T-helper 1 cell treated with Interleukin-12 subunit alpha and Interleukin-12 subunit beta and Interleukin-4 antibody, amounts not matched to agents 30 ng/mL and 1 ng/mL, for 36 hours (primary cell): ENCODE measurements around the gene KCNK15. TPM values are rescaled to one million over a fixed set of nuclear protein-coding genes. Genes with fewer than 3 reads are reported as not detected.
"Not testable (repeated sequence)": the region's sequence is repeated elsewhere in the genome, so short reads cannot be mapped to it uniquely, and the experiment has no call there.

Source experiments
- intact Hi-C: fragments of 100-400 bp; cut with micrococcal nuclease; formaldehyde crosslinking; loops from one replicate; pipeline ENCODE4 v1.15.1; 2024
- total RNA-seq: library from RNA; stranded (reverse); gene quantifications from 2 replicates; pipeline ENCODE4 v1.2.3, GENCODE V29; 2022

The KCNK15 gene
- total RNA-seq, 1 donor from 2014 or later = 0.25 TPM

DNA sequence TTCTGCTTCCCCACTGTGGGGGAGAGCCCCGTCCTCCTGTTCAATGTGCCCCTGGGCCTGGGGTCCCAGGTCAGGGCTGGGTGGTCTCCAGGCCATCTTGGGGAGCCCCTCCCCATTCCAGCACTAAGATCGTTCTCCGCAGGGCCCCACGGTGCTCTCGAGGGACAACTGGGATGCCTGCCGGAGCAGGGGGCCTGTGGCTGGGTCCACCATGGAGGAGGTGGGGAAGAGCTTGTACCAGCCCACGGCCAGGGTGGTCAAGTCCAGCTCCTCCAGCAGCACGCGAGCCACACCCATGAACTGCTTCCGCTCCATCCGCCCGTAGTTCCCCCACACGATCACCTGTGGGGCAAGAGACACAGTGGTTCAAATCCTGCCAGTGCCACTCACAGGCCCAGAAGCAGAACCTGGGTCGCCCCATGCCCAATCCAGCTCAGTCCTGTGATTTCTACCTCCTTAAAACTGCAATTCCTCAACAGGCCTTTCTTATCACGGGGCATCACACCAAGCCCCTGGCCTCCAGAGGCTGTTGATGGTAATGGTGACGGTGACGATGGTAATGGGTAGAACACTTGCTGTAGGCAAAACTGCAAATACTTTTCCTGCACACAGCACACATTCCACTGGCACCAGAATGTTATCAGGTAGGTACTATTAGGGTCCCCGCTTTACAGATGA, 10.5 kb downstream of the KCNK15 start:
- intact Hi-C loops = no loop called here

DNA sequence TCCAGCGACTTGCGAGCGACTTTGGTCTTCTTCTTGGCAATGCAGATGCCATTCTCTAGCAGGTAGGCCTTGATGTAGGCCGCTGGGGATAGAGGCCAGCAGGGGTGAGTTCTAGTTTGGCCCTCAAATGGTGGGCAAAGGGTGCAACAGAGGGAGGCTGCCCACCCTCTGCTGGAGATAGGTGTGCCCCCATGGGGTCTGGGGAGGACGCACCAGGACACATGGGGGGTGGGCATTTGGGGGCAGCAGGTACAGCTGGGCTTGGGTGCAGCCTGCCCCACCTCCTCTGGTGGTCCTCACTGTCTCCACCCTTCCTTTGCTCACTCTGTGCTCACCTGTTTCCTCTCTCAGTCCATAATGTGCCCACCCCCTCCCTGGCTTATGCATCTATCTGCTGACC, 11.3 kb downstream of the KCNK15 start:
- intact Hi-C loops = no loop called here

DNA sequence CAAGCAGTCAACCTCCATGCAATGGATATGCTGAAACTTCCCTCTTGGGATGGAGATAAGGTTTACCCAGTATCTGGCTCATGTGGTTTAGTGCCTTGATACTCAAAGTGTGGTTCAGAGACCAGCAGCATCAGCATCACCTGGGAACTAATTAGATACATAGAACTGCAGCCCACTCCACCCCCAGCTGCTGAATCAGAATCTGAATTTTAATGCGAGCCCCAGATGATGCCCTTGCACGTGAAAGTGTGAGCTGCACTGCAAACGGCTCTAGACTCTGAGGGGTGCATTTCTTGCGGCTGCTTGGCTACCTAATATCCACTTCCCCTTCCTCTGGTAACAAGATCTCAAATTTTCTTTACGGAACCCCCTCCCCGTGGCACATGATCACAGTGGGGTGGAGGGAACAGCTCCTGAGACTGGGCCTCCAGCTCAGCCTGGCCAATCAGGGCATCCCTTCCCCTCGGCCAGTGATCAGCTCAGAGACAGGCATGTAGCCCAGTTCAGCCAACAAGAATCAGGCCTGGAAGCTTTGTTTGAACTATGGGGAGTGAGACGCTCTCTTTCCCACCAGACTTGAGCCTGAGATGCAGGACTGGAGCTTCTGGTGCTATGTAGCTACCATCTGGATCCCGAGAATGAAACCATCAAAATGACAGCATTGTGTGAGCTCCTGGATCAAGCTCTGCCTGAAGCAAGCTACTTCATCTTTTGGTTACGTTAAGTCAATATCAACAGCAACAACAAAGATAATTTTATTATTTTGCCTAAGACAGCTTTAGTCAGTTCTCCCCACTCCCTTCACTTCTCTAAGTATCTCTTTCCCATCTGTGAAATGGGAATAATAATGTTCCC, 12.8 kb downstream of the KCNK15 start:
- intact Hi-C loops = no loop called here

DNA sequence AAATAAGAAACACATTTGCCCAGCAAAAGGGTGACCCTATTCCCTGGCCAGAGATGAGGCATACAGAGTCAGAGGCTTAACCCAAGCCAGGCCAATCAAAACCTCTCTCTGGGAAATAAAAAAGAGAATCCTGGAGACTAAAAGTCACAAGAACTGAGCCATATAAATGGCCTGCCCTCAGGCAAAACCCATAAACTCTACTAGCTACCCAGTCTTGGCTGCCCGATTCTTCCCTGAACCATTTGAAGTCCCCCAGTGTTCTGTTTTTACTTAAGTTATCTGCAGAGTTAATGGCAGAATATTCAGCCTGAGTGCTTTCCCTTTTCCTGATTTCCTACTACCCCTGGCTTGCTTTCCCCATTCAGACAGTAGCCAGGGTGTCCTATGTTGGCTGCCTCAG, 13.9 kb downstream of the KCNK15 start:
- intact Hi-C loops = no loop called here

DNA sequence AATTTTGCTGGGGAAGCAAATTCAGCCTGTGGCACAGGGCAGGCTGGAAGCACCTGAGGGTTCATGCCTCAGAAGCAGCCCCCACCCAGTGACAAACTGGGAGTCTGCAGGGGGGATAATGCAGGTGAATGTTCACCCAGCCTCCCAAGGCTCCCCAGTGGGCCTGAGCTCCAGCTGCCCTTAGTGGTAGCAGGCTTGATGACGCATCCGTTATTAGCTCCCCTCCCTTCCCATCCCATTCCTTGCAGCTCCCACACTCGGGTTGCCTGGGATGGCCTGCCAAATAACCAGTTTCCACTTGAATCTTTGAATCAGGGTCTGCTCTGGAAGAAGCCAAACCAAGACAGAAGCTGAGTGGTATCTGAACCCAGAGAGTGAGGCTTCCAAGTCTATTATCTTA, 15.8 kb downstream of the KCNK15 start:
- intact Hi-C loops = no loop called here

DNA sequence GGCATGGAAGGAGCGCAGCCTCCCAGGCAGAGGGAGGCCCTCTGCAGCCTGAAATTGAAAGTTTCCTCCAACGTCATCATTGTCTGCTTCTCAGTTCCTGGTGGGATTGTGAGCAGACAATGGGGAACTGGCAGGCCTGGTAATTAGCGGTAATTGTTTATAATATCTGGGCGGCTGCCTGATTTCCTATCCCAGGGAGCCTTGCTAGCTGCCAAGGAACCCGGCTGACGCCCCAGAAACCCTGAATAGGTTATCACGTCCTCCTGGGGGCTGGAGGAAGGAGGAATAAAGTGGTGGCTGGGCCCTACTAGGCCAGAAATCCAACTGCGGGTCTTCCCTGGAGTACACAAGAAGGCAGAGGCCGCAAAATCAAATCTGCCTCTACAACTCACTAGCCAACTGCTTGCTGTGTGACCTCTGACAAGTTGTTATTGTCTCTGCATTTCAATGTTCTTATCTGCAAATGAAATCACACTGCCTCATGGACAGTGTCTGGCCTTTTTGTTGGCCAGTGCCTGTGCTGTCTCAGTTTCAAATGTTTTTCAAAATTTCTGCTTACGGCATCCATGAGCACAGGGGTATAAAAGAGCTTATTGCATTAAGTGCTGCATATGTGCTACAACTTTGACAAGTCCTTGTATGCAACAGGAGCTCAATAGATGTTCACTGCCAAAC, 16.9 kb downstream of the KCNK15 start:
- intact Hi-C loops = no loop called here

DNA sequence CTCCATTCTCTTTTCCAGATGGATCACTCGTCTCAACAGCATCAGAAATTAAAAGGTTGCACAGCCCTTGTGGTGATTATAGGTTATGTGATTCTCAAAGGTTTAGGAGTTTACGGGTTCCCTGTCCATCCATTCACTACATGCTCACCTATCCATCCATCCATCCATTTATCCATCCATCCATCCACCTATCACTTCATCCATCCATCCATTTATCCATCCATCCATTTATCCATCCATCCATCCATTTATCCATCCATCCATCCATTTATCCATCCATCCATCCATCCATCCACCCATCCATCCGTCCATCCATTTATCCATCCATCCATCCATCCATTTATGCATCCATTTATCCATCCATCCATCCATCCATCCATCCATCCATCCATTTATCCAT, 18.1 kb downstream of the KCNK15 start:
- intact Hi-C loops = not testable (repeated sequence)

DNA sequence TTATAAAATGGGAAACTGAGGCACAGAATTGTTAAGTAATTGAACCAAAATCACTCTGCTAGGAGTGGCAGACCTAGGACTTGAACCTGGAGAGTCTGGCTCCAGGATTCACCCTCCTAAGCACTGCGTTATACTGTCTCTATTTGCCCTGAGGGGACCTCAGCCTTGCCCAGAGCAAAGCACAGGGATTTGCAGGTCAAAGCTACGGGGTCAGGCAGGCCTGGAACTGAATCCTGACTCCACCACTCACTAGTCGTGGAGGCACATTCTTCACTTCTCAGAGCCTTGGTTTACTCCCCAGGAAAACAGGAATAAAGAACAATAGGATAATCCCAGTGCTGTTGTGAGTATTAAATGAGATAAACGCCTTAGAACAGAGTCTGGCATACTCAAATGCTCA, 19.4 kb downstream of the KCNK15 start:
- intact Hi-C loops = no loop called here

DNA sequence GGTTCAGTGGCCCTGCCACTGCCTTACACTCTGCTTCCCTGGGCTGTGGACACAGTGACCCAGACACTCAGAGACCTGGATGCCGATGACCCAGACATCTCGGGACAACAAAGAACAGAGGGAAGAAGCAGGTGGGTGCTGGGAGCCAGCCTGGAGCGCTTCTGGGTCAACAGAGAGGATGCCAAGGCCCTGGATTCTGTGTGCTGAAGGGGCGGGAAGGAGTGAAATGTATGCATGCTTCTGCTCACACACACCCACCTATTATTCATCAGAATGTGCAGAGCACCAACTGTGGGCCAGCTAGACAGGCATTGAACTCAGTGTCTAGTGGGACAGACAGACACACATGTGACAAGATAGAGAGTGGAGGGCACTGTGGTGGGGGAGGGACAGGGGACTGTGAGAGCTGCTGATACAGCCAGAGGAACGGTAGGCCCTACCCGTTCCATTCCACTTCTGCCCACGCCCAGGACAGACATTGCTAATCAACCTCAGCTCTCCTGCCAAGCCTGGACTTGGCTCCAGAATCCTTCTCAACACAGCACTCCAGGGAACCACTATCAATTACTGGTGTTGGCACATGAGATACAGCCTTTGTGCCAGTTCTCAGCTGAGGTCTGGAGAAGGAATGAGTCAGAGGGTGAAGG, 20.2 kb downstream of the KCNK15 start:
- intact Hi-C loops = no loop called here

DNA sequence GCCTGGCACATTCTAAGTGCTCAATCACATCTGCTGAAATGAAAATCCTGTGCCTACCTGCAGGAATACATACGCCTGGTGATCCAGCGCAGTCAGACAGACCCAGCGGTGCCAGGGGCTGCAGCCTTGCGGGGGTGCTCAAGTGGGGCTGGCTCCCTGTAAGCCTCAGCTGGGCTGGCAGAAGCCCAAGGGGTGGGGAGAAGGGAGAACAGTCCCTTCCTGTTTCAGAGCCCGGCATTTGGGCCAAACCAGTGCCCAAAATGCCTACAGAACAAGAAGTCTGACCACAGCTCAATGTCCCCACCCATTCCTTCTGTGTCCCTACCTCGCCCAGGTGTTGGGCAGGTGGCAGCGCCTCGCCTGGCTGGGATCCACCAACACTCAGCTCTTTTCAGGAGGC, 22.6 kb downstream of the KCNK15 start:
- intact Hi-C loops = no loop called here

DNA sequence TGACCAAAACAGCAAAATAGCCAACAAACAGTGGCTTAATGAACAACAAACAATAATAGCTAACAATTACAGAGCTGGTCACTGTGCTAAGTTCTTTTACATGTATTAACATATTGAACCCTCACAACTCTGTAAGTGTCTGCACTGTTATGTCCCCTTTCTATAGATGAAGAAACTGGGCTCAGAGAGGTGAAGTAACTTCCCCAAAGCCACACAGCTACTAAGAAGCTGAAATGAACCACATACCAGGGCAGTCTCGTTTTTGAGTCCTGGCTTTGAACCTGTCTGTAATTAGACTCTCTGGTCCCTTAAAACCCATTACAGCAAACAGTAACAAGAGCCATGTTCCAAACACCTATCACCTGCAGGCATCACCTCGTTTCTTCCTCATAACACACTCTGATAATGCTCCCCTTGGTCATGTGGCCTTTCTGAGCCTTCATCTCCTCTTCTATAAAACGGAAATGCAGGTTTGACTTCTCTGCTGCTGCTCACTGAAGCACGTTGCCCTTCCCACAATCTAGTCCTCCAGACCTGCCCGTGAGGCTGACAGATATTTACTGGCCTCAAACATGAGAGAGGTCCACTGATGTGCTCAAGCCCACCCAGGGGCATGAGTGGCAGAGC, 23.3 kb downstream of the KCNK15 start:
- intact Hi-C loops = no loop called here

DNA sequence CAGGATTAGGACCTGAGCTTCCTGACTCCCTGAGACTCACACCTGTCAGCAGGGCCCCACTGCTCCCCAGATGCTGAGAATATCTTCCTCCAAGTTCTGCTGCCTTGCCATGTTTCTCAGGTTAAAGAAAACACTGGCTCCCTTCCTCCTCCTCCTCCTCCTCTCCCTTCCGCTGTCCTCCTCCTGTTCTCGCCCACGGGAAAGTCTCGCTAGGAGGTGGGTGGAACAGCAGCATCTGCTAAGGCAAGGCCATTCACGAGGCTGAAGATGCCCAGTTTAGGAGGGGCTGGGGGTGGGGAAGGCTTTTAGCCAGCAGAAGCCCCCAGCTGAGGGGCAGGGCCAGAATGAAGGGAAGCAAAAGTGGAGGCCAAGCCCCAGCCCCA, 23.8 kb downstream of the KCNK15 start:
- intact Hi-C loops = no loop called here

DNA sequence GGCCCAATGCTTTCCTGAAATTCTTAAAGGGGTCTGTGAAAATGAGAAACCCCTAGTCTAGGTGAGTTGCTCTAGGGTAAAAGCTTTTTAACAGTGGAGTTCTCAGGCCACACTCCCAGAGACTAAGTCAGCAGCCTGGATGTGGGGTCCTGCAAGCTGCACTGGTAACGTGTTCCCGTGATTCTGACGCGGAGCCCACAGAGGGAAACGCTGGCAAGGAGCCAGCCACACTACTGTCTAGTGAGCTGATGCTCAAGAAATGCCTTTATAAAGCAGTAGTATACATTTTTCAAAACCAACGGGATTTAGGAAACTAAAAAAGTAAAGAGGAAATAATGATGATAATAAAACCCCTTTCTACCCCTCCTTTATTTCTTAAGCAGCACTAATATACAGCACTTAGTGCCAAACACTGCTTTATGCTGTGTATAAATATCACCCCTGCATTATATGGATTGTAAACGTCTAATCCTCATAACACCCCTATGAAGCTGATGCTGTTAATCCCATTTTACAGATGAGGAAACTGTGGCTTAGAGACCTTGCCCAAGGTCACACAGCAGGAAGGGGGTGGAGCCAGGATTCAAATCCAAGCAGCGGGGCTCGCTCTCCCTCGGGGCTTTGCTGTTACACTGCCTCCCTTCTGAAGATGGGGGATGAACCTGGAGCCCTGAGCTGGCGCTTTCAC, 25.0 kb downstream of the KCNK15 start:
- intact Hi-C loops = no loop called here

DNA sequence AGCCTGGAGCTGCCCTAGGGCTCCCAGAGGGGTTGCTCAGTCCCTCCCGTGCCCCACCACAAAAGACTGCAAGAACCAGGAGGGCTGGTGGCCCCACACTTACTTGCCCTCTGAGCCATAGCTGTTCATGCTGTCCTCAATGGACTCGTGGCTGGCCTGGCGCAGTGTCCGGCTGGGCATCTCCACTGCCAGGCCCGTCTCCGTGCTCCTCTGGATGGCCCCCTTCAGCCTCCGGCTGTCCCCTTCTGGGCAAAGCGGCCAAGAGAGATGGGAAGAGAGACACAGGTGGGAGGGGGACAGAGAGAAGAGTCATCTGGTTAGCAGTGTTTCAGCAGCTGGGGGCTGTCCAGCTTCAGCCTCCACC, 25.5 kb downstream of the KCNK15 start:
- intact Hi-C loops = no loop called here

DNA sequence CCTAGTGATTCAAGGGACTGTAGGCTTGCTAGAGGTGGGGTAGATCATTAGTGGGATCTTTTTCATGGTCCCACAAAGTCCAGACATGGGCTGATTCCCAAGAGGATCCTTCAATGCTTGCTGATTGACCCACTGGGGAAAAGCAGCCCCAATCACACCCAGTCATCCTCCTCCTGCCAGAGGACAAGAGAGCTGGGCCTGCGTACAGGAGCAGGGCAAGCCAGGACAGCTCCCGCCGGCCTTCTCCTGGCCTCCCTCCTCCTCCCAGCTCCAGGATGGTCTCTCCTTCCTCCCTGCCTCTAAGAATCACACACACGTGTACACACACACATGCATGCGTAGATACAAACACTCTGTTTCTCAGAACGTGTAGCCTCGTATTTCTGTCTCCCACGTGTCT, 27.0 kb downstream of the KCNK15 start:
- intact Hi-C loops = no loop called here

DNA sequence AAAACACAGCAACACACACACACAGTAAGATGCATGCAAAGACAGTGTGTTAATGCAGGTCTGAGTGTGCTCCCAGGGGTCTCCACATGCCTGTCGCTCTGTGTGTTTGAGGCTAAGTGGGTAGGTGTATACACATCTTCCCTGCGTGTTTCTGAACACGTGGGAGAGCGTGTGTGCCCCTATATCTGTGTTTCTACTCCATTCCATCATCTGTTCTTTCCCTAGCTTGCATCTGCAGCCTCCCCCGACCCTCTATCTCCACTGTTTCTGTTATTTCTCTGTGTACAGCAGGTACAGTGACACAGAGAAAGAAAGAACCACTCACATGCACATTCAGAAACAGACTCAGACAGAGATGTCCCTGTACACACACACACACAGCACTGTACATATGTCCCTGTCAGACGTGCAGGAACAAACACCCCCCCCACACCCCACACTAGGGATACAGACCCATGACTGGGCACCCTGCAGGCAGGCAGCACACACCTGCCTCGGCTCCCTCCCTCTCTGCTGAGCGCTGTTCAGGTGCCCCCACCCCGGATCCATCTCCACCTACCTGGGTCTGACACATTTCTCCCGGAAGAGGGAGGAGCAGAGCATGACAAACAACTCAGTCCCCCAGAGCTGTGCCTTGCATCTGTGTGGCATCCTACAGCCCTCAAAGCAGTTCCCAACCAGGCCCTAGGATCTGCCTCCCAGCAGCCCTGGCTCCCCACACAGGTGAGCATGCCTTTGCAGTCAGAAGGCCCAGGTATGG, 27.6 kb downstream of the KCNK15 start:
- intact Hi-C loops = no loop called here

DNA sequence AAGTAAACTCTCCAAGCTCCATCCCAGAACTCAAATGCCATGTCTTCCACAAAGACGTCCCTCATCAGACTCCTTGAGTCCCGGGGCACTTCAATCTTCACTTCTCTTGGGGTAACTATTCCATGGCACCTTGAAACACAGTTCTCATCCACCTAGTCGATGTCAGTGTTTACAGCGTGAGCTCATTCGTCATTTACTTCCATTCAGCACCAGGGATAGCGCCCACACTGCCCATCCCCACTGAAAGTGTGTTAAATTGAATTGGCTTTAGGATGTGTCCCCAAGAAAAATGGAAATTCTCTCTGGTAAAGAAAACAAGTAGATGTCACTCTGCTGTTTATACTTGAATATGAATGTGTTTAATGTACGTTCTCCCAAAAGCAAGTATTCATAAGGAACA, 31.3 kb downstream of the KCNK15 start:
- intact Hi-C loops = no loop called here

DNA sequence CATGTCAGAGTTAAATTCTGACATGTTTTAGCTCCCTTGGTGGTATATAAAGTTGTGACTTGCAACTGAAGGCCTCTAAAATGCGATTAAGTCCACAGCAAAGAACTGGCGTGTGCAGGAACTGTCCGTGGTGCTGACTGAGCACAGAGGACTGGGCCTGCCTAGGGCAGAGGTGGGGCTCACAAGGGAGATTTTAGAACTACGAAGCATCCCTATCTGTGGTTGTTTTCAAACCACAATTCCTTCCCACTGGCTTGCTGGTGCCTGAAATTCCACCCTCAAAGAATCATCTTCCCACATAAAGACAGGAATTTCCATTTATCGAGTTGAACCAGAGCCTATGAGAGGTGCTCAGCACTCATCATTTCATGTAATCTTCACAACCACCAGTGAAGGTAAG, 34.6 kb downstream of the KCNK15 start:
- intact Hi-C loops = no loop called here

DNA sequence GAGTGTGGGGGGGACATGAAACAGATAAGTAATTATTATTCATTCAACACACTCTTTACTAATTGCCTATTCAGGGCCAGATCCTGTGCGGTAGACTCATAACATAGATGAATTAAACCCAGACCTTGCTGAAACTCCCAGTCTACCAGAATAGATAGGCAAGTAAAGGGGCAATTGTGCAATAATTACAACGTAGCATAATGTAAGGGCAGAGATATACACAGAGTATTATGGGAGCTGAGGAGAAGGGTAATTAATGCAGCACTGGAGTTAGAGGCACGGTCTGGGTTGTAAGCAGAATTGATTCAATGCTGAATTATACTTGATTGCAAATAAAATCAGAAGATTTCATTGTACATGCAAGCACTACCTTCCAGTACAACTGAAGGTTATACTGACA, 35.5 kb downstream of the KCNK15 start:
- intact Hi-C loops = no loop called here

DNA sequence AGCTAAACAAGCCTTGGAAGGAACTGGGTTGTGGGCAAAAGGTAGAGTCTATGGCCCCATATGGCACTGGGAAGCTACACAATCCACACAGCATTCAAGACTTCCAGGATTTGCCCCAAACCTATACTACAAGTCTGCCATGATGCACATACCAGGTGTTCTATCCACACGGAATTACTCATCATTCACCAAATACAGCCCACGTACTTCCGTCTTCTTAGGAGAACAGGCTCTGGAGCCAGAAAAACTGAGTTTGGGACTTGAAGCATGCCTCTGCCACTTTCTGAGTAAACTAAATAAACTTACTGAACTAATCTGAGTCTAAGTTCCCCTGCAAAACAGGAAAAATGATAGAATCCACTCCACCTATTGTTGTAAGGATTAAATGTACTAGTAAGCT, 36.1 kb downstream of the KCNK15 start:
- intact Hi-C loops = no loop called here
